ENCODE measurements around the gene TRAF7. TPM values are rescaled to one million over a fixed set of nuclear protein-coding genes. Genes with fewer than 3 reads are reported as not detected.
"Not testable (repeated sequence)": the region's sequence is repeated elsewhere in the genome, so short reads cannot be mapped to it uniquely, and the experiment has no call there.

Gene TRAF7
- total RNA-seq, 1 donor from 2014 or later, result 88.8 TPM

GRCh38 chr16:2122429-2122828 lies 33.2 kb upstream of the TRAF7 start:
- no peak for DNase-seq (ENCODE audit: low read depth, low spot score)

- DNase-seq (ENCODE audit: low read depth, low spot score), result not testable (repeated sequence)
Observed at GRCh38 chr16:2122934-2123683, 32.5 kb upstream of the TRAF7 start.

GRCh38 chr16:2123706-2124376 lies 31.7 kb upstream of the TRAF7 start:
- not testable (repeated sequence) for DNase-seq (ENCODE audit: low read depth, low spot score)

- DNase-seq (ENCODE audit: low read depth, low spot score), result not testable (repeated sequence)
Observed at GRCh38 chr16:2124377-2124693, 31.2 kb upstream of the TRAF7 start.

GRCh38 chr16:2124694-2125444 lies 30.7 kb upstream of the TRAF7 start:
- DNase-seq (ENCODE audit: low read depth, low spot score), result not testable (repeated sequence)

GRCh38 chr16:2125609-2126008 lies 30.0 kb upstream of the TRAF7 start:
- DNase-seq (ENCODE audit: low read depth, low spot score), result not testable (repeated sequence)

GRCh38 chr16:2126161-2126743 lies 29.3 kb upstream of the TRAF7 start:
- not testable (repeated sequence) for DNase-seq (ENCODE audit: low read depth, low spot score)

GRCh38 chr16:2126928-2127556 lies 28.5 kb upstream of the TRAF7 start:
- DNase-seq (ENCODE audit: low read depth, low spot score), result not testable (repeated sequence)

- not testable (repeated sequence) for DNase-seq (ENCODE audit: low read depth, low spot score)
Observed at GRCh38 chr16:2127630-2128280, 27.8 kb upstream of the TRAF7 start.

GRCh38 chr16:2129251-2129650 lies 26.3 kb upstream of the TRAF7 start:
- DNase-seq (ENCODE audit: low read depth, low spot score), result not testable (repeated sequence)

GRCh38 chr16:2129890-2130447 lies 25.6 kb upstream of the TRAF7 start:
- not testable (repeated sequence) for DNase-seq (ENCODE audit: low read depth, low spot score)

GRCh38 chr16:2133797-2134196 lies 21.8 kb upstream of the TRAF7 start:
- DNase-seq (ENCODE audit: low read depth, low spot score), result not testable (repeated sequence)

GRCh38 chr16:2135071-2135470 lies 20.5 kb upstream of the TRAF7 start:
- not testable (repeated sequence) for DNase-seq (ENCODE audit: low read depth, low spot score)

GRCh38 chr16:2135770-2136490 lies 19.7 kb upstream of the TRAF7 start, which contains the start of gene PKD1:
PKD1 (minus strand) TSS chr16:2135898; CDS start chr16:2135689, 209 bp downstream.
- DNase-seq (ENCODE audit: low read depth, low spot score), result peak; percentile 66

- DNase-seq (ENCODE audit: low read depth, low spot score), result no peak
Observed at GRCh38 chr16:2142942-2143877, 12.4 kb upstream of the TRAF7 start.

- no peak for DNase-seq (ENCODE audit: low read depth, low spot score)
Observed at GRCh38 chr16:2143878-2144485, 11.6 kb upstream of the TRAF7 start.

GRCh38 chr16:2145843-2146242 lies 9.7 kb upstream of the TRAF7 start:
- no peak for DNase-seq (ENCODE audit: low read depth, low spot score)

- no peak for DNase-seq (ENCODE audit: low read depth, low spot score)
Observed at GRCh38 chr16:2147378-2147777, 8.2 kb upstream of the TRAF7 start.
